Measurements from ENCODE around the gene MYO18A. TPM values are rescaled to one million over a fixed set of nuclear protein-coding genes. Genes with fewer than 3 reads are reported as not detected.
"Not testable (repeated sequence)": the region's sequence is repeated elsewhere in the genome, so short reads cannot be mapped to it uniquely, and the experiment has no call there.

MYO18A gene
- total and polyA plus RNA-seq, 12 donors, result 61.4 to 442 (median 327) TPM

DNA sequence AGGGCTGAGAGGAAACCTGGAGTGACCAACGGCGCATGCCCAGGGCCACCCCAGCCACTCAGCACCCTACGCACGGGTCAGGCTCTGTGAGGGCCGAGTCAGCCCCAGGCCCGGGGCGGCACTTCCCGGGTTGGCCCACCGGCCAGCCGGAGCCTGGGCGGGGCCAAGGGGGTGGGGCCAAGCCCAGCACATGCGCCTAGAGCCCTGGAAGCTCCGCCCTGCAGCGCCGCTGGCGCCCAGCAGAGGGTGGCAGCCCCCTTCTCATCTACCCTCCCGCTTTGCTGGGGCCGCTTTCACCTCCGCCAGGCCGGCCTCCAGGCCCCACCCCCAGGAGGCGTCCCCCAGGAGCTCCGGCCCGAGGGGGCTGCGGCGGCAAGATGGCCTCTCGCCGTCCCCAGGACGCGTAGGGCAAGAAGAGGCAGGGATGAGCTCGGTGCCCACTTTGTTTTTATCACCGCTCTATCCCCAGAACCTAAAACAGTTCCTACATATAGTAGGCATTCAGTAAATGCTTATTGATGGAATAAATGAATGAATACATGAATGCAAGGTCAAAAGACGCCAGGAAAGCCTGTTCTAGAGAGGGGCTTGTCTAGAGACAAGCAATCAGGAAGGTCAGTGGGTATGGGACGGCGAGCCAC, 31.3 kb downstream of the MYO18A start:
- H3K36me3 ChIP-seq, result no peaks in the 10 kb centered on the region
- ATAC-seq (peak; percentile 94 to 97 (median 96)), DNase-seq (peak; percentile 93 to 96)
- H3K27ac ChIP-seq, result peak overlapping the region; percentile 14 to 89 (median 78)
- H3K9me3 ChIP-seq, result no peaks in the 10 kb centered on the region
- H3K27me3 ChIP-seq, result no peaks in the 10 kb centered on the region
- H3K4me1 ChIP-seq, result peaks cover 7 to 73% (median 47%) of the 10 kb centered on the region in 9 donors
- TF ChIP-seq, protein P1, sequence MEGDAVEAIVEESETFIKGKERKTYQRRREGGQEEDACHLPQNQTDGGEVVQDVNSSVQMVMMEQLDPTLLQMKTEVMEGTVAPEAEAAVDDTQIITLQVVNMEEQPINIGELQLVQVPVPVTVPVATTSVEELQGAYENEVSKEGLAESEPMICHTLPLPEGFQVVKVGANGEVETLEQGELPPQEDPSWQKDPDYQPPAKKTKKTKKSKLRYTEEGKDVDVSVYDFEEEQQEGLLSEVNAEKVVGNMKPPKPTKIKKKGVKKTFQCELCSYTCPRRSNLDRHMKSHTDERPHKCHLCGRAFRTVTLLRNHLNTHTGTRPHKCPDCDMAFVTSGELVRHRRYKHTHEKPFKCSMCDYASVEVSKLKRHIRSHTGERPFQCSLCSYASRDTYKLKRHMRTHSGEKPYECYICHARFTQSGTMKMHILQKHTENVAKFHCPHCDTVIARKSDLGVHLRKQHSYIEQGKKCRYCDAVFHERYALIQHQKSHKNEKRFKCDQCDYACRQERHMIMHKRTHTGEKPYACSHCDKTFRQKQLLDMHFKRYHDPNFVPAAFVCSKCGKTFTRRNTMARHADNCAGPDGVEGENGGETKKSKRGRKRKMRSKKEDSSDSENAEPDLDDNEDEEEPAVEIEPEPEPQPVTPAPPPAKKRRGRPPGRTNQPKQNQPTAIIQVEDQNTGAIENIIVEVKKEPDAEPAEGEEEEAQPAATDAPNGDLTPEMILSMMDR (IDR thresholded peaks at IDR 0.05), result peak; percentile 94 to 100 (median 99)
- intact Hi-C loops (cut with DNase I), result loop anchor here in 9 of 10 donors (1.0 to 10.0 kb wide), 10 partner anchors 31 to 416 kb away; partner anchors contain the start of genes MYO18A (in 7 of the 9), NUFIP2 (in 2 of the 9), ABHD15 (in 1 of the 9) and TP53I13 (in 1 of the 9)
- H3K4me3 ChIP-seq, result peak overlapping the region in 9 of 10 donors; percentile 21 to 65 (median 59)
- WGBS, 2 donors, result 6 to 7% methylated on average over 34 of the region's 34 CpGs

GRCh38 chr17:29148257-29148789, 31.9 kb downstream of the MYO18A start:
- Histone ChIP-seq H3K27ac (peak overlapping the region; percentile 14 to 89 (median 78)), H3K36me3 (no peaks in the 10 kb centered on the region), H3K27me3 (no peaks in the 10 kb centered on the region), H3K4me3 (peak overlapping the region in 9 of 10 donors; percentile 21 to 65 (median 59)), H3K9me3 (no peaks in the 10 kb centered on the region), H3K4me1 (peaks cover 7 to 72% (median 47%) of the 10 kb centered on the region in 9 donors)
- TF ChIP-seq, protein P1 (IDR thresholded peaks at IDR 0.05), result no peak
- DNase-seq (no peak), ATAC-seq (peak in 1 of 8 donors; percentile 13)
- 33 to 36% methylated on average over 5 of the region's 5 CpGs for WGBS, 2 donors
- intact Hi-C loops (cut with DNase I), result loop anchor here in 9 of 10 donors (1.0 to 10.0 kb wide), 8 partner anchors 32 to 416 kb away; partner anchors contain the start of genes MYO18A (in 4 of the 9), NUFIP2 (in 2 of the 9), ABHD15 (in 1 of the 9) and TP53I13 (in 1 of the 9)

- WGBS, 2 donors, result 87 to 88% methylated on average over 4 of the region's 4 CpGs
- DNase-seq, result no peak
- Histone ChIP-seq H3K36me3 (no peaks in the 10 kb centered on the region), H3K4me3 (no peak overlapping the region), H3K4me1 (peaks cover 7 to 76% (median 49%) of the 10 kb centered on the region in 9 donors), H3K27ac (peak overlapping the region in 4 of 10 donors; percentile 76 to 89 (median 80)), H3K9me3 (no peaks in the 10 kb centered on the region), H3K27me3 (no peaks in the 10 kb centered on the region)
- intact Hi-C loops (cut with DNase I), result loop anchor here in 9 of 10 donors (1.0 to 10.0 kb wide), 9 partner anchors 33 to 417 kb away; partner anchors contain the start of genes MYO18A (in 4 of the 9), NUFIP2 (in 2 of the 9), ABHD15 (in 1 of the 9) and TP53I13 (in 1 of the 9)
- no peak for ATAC-seq
- TF ChIP-seq, protein P1 (IDR thresholded peaks at IDR 0.05), result no peak
These were observed 32.5 kb downstream of the MYO18A start for GRCh38 chr17:29147682-29148081.

DNA sequence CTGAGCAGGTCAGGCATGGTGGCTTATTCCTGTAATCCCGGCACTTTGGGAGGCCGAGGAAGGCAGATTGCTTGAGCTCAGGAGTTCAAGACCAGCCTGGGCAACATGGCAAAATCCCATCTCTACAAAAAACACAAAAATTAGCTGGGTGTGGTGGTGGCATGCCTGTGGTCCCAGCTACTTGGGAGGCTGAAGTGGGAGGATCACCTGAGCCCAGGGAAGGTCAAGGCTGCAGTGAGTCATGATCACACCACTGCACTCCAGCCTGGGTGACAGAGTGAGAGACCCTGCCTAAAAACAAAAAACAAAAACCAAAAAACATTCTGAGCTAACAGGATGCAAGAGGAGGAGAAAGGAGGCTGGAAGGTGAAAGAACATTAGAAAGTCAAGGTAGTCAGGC, 33.0 kb downstream of the MYO18A start:
- not testable (repeated sequence) for ATAC-seq, H3K36me3 ChIP-seq, DNase-seq, H3K4me3 ChIP-seq, H3K27me3 ChIP-seq, H3K27ac ChIP-seq, H3K9me3 ChIP-seq
- intact Hi-C loops (cut with DNase I), result loop anchor here in 8 of 10 donors (2.0 to 10.0 kb wide), 5 partner anchors 35 to 418 kb away; partner anchors contain the start of genes NUFIP2 (in 2 of the 8), ABHD15 (in 1 of the 8), MYO18A (in 1 of the 8) and TP53I13 (in 1 of the 8)
- WGBS, 2 donors, result 93 to 95% methylated on average over 2 of the region's 2 CpGs
- H3K4me1 ChIP-seq, result peaks cover 7 to 81% (median 53%) of the 10 kb centered on the region in 9 donors

Measured in heart right ventricle (tissue), 16 donors.